DMS 273 treated with DMSO at 0.1 percent for 48 hours (cell line): ENCODE data around the gene SNX22.

Experiments
- DNase-seq: peaks from one replicate; lab custom pipeline; 2025; lab: John Stamatoyannopoulos, UW

Gene SNX22

DNA sequence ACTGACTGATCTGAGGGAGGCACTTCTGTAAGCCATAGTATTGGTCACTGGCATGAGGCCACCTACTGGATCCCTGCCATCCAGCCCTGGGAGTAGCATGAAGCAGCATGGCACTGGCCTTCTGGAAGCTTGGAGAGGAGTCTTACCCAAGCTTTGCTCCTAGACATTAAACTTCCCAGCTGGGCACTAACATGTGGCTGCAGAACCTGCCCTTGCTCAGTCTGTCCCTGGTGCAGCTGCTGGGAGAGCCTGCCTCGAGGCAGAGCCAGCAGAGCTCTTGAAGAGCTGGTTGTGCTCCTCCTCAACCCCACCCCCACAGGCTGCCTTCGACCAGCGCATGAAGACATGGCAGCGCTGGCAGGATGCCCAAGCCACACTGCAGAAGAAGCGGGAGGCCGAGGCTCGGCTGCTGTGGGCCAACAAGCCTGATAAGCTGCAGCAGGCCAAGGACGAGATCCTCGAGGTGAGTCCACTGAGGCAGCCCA lies 17.1 kb upstream of the SNX22 start:
- DNase-seq: no peak

DNA sequence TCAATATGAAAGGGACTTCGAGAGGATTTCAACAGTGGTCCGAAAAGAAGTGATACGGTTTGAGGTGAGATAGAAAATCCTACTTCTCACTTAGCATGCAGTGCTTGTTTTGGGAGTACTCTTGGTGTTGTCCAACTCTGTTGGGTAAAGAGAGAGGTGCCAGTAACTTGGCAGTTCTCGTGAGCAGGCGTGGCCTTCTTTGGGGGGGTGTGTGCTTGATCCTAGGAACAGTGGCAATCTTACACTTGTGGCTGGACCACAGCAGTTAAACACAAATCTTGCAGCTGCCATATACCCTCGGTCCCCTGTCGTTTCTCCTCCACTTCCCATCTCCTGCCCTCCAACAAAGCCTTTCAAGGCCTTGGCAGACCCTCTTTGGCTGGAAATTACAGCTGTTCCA lies 15.2 kb upstream of the SNX22 start:
- DNase-seq: no peak

DNA sequence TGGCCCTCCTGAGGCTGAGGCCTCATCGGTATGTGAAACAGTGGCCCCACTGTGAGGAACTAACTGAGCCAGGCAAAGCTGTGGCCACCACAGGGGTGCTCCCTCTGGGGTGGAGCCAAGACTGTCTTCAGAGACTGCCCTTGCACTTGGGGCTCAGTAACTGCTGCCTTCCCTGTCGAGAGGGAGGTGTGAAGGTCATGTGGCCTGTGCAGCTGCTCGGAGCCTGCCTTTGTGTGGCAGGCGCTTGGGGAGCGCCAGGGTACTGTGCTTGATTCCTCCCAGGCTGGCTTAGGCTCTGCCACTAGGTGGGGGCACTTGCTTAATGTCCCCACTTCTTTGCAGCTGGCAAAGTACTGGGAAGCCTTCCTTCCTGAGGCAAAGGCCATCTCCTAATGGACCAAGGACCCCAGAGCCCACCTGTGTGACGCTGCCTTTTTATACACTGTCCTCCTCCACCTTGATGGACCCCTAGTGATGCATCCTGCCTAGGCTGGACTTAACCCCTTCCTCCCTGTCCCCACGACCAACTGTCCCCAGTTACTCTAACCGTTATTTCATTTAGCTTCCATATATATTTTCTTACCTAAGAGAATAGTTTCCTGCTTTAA lies 14.2 kb upstream of the SNX22 start:
- no peak for DNase-seq

DNA sequence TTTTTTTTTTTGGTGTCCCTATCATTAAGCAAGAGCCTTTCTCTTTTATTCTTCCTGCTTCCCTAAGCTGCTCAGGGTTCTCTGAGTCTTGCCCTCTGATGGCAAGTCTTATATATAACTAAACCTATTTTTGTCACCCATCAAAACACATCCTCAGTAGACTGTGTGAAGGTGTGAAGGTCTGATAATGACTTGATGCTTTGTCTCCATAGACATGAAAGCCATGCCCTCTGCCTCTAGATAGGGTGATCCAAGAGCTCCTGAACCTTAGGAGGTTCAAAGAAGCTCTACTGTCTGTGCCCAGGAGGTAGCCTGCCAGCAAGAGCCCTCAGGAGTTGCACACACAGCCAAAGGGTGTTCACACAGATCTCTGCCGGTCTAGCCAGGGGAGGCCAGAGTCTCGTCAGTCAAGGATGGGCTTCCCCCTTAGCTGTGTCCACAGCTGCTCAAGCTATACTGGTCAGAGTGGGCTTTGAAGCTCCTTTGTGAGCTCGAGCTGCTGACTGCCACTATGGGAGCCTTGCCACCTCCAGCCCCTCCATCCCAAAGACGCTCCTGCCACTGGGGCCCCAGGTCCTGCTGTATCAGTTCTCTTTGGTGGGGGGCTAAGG lies 13.1 kb upstream of the SNX22 start:
- DNase-seq: no peak

DNA sequence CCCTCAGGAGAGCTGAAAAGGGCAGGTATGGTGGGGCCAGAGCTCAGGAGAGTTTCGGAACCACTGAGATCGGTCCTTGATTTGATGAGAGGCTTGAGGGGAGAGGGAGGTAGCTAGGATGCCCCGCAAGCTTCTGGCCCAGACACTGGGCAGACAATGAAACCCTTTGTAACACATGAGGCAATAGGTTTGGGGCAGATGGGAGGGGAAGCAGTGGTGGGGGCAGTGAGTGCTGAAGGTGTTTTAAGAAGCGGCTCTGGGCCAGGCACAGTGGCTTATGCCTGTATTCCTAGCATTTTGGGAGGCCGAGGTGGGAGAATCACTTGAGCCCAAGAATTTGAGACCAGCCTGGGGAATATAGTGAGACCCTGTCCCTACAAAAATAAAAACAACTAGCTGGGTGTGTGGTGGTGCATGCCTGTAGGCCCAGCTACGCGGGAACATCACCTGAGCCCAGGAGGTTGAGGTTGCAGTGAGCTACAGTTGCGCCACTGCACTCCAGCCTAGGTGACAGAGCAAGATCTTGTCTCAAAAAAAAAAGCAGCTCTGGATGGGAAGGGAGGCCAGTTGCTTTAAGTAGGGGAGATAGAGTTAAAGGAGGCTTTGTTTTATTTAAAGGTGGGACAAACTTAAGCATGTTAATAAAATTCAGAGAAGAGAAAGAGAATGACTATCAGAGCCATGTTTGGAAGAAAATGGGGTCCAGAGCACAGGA lies 9.6 kb upstream of the SNX22 start:
- DNase-seq: no peak

DNA sequence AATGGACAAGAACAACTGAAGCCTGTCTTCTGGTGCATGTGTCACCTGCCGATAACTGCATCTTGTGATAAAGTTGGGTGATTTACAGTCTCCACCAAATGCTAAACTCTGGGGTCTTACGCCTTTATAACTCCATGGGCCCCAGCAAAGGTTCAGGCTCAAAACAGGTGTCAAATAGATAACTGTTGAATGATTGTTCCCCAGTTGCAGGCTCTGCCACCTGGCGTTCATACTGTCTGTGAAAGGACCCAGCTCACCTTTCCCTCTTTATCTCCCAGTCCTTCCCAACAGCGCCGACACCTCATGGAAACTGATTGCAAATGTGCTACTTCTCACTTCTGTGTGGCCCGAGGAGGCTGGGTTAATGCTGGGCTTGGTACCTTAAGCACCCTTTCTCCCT lies 8.3 kb upstream of the SNX22 start:
- DNase-seq: no peak

DNA sequence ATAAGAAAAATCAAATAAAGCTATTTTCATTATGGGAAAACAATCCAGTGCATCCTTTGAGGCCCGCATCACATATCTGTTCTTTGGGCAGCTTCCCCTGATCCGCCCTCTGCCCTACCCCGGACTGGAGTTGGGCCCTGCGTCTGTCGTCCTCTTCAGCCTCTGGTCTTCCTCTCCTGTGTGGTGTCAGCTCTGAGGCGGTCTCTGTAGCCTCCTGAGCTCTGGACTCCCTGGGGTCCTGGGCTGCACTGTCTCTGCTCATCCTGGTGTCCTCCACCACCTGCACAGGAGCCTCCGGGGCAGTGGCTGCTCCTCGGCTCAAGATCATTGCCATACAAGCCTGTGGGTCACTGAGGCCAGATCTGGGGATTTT lies 7.4 kb upstream of the SNX22 start:
- DNase-seq: no peak

DNA sequence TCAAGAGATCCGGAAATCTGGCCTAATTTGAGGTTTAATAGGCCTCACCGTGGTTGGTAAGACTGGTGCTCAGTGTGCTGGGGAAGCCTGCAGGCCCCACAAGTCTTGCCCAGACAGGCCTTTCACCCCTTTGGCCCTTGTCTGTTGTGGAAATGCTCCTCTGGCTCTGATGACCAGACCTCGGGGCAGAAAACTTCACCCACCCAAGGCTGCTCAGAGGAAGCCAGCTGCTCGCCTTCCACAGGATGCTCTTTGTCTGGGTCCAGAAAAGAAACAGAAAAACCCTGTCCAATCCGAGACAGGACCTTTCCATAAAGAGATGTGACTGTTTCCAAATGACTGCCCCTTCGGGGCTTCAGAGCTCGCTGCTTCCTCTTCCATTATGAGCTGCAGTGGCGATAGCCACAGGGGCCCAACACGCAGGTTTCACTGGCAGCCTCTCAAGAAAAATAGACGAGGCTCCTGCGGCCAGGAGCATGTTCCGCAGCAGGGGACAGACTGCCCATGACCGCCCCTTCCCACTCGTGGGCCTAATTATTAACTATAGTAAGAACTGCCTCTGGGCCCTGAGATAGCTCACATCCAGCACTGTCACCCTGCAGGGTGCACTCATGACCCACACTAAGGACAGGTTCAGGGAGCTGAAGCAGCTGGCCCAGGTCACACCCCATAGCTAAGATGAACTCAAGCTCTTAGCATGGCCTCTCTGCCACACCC lies 6.8 kb upstream of the SNX22 start:
- no peak for DNase-seq

DNA sequence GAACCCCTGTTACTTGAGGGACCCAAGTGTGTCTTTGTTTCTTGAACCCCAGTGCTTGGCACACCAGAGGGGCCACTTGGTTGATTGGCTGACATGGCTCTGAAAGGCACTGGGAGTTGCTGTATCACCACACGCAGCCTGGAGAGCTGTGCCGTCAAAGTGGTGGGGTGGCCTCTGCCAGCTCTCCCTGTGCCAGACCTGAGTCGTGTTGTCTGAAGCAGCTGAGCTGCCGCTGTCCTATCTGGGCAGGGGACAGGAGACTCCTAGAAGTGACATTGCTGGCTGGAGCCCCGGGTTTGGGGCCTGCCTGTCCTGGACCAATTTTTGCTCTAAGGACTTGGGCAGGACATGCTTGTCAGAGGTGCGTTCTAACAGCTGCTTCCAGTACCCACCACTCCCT lies 5.5 kb upstream of the SNX22 start:
- no peak for DNase-seq

DNA sequence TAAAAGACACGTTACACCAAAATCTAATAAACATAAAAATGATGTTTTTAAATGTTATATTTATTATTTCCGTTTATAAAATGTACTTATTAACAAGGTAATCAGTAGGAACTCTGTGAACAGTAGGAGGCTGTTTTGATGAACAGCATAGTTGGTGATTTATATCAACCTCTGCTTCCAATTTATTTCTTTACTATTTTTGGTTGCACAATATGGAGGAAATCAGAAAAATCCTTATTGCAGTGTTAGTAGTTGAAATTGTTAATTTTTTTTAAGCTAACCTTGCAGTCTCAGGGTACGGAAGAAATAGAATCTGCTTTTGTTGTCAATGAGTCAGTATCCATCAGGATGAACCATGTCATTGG lies 5.0 kb upstream of the SNX22 start:
- DNase-seq: no peak

DNA sequence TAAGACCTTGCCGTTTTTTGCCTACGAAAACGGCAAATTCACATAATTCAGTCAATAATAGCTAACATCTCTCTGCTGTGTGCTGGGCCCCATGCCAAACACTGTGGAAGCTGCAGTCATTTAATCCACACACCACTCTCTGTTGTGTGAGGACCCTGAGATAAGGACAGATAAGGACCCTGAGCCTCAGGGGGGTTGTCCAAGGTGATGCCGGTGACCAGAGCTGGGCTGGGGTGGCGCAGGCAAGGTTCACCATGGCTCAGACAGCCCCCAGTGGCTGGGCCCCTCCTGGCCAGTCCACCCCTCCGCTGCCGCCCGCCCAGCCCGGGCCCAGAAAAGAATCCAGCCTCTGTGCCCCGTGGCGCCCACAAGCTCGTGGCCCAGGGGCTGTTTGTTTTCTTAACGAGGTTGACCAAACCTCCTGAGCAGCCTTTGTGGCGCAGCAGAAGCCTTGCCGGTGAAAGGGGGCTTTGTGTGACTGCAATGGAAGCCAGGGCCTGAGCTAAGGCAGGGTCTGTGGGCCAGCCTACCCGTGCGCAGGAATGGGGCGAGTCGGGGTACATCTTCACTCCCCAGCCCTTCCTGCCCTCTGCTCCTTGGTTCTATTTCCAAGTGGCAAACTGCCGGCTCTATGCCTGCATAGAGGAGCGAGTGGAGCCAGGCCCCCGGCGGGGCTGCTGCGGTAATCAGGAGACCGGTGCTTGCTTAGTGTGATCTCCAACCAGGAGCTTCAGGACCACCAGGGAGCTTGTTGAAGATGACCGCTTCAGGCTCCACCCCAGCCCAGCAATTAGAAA lies 4.4 kb upstream of the SNX22 start:
- DNase-seq: no peak

DNA sequence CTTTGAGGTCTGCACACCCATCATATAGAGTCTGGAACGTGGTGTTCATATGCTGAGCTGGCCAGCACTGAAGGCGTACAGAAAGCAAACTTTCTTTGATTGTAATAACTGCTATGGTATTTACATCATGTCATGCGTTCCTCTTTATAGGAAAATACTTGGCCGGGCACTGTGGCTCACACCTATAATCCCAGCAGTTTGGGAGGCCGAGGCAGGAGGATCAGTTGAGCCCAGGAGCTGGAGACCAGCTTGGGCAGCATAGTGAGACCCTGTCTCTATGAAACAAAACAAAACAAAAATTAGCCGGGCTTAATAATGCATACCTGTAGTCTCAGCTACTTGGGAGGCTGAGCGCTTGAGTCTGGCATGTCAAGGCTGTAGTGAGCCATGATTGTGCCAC lies 3.4 kb upstream of the SNX22 start:
- DNase-seq: no peak

DNA sequence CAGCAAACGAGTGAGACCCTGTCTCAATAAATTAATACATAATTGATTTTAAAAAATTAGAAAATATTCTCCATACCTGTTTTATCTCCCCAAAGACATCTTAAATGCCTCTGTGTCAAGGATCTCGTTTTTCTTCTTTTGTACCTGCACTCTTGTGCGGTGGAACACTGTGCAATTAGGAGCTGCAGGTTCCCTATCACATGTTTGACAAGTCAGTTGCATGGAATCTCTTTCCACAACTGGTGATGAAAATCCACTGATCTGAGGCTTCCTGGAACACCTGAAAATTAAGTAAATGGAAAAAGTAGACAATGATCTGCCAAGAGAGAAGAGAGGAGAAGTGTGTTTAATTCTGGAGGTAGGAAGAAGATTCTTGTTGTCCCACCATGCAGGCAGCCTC lies 3.0 kb upstream of the SNX22 start:
- DNase-seq: no peak

DNA sequence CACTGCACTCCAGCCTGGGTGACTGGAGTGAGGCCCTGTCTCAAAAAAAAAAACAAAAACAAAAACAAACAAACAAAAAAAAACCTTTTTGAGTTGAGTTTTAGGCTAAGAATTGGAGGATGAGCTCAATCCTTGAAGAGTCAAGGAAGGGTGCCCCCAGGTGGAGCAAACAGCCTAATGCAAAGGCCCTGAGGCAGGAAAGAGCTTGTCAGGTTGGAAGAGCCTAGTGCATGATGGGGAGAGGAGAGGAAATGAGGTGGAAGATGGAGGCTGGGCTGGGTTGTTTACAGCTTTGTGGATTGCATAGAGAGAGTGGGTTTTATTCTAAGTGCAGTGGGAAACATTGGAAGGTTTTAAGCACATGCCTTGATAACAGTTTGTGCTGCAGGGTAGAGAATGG lies 2.1 kb upstream of the SNX22 start:
- no peak for DNase-seq

DNA sequence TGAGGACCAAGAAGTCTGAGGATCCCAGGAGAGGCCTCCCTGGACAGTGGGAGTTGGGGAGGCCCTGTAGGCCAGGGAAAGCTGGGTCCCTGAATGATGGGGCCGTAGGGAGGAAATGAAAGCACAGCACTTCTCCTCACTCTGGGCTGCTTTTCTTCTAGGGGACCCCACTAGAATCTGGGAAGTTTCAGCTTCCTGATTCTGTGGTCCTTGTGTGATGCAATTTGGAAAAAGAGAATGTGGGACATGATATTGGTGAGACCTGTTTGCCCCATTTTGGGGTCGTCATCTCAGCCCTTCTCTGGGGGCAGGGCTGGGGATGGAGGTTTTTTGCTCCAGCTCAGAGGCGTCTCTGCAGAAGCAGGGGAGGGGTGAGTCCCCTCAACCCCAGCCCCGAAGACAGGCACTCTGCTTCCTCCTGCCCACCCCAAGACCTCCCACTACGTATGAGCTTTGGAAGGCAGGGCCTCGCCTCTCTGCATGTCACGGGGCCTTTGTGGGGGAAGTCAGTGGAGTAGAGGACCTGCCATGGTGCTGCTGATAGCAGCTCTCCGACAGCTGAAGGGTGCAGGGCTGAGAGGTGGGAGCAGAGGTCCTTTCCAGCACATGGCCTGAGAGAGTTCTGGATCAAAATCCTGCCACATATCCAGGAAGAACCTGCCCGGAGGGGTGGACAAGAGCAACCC lies 1.5 kb upstream of the SNX22 start:
- DNase-seq: no peak

DNA sequence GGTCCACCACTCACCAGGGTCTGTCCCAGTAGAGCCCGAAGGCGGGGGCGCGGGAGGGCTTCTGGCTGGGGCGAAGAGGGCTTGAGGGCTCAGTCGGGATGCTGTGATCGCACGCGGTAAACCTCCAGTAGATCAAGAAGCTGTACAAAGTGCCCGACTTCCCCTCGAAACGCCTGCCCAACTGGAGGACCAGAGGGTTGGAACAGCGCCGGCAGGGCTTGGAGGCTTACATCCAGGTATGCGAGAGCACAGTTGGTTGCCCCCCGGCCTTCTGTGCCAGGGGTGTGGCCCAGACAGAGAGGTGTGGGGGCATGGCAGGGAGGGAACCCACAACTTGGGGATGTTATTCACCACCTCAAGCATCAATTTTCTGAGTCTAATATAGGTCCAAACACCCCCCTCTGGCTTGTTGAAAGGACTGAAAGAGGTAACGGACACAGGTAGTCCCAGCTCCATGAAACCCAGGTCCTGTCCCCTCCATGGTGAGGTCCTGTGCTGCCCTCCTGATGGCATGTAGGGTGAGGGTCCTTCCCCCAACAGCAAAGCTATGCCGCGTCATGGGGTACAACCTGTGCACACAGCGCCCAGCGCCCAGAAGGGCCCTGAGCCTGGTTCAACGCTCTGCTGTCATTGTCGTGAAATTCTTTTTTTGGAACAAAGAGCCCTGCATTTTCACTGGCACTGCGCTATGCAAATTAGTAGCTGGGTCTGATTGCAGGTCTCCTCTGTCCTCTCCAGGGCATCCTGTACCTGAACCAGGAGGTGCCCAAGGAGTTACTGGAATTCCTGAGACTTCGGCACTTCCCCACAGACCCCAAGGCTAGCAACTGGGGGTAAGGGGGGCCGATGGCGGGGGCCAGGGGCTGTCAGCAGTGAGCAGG lies 1.2 kb downstream of the SNX22 start:
- no peak for DNase-seq

DNA sequence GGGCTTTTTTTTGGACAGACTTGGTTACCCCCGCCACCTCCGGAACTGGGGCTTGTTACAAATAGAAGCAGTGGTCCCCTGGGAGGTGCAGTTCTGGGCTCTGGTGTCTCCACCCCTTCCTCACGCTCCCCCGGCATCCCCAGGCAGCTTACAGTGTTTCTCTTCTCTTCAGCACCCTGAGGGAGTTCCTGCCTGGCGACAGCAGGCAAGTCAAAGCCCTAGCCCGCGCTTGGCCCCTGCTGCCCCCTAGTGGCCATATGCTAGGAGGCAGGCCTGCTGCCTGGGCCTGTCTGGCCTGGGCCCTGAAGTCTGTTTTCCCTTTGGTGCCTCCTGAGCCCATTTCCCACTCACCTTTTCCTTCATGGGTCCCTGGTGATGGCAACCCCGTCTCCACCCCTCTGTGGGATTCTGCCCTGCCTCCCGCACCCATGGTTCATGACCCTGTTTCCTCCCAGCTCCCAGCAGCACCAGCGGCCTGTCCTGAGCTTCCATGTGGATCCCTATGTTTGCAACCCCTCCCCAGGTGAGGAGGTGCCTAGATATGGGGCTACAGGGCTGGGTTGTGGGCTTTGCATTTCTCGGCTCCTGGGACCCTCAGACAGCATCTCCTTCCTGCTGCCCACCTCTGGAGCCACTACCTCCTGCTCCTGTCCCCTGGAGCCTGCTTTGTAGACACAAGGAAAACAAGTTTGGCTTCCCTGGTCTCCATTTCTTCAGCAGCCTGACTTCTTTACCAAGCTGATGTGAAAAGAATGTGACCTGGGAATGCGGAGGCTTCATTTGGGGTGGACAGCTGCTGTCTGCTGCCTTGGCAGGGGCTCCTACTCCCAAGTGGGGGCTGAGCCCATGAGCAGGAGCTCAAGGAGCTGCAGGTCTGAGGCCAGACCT lies 2.2 kb downstream of the SNX22 start:
- peak; percentile 58 for DNase-seq

DNA sequence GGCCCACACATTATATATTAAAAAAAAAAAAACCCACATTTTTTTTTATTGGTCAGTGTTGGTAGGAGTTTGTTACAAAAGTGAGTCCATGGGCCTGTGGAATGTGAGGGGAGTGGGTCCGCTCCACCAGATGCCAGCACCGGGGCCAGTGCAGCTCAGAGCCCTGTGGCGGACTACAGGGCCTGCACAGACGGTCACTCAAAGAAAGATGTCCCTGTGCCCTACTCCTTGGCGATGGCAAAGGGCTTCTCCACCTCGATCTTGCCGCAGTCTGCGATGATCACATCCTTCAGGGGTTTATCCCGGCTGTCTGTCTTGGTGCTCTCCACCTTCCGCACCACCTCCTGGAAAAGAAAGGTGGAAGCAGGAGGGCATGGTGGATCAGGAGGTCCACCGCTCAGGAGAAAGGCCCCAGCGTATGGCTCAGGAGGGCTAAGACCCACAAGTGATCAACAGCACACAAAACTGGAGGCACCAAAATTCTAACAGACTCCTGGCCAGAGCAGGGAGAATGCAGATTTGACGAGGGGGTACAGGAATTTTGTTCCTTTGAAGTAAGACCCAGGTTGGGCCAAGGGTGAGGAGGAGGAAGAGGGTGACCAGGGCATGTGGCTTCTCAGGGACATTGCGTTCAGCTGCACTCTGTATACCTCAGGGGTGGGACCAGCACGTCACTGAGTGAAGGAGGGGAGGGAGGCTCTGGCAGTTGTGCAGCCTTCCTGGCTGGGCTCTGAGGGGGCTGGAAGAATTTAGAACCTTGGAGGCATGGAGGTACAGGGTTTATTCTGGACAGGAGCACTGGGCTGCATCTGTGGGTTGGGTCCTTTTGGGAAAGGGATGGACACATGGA lies 4.5 kb downstream of the SNX22 start:
- no peak for DNase-seq
